Stimulated activated CD4-positive, alpha-beta T cell treated with anti-CD3 and anti-CD28 coated beads, Interleukin-15, amount 100 ng/mL, for 48 hours (primary cell): Measurements from ENCODE around the gene GTF2H2.
"Not testable (repeated sequence)": the region's sequence is repeated elsewhere in the genome, so short reads cannot be mapped to it uniquely, and the experiment has no call there.

Experiments
- DNase-seq, 2 donors: peaks; one replicate each; pipeline ENCODE4 v3.0.0-alpha.2; 2020; ENCODE audit warnings: low read depth in 2 of 2

Gene GTF2H2

GRCh38 chr5:71067262-71067928 lies at the start of gene GTF2H2:
Gene GTF2H2 (minus strand): TSS chr5:71067676. CDS start chr5:71062763, 4,913 bp downstream.
- DNase-seq, result not testable (repeated sequence)

- not testable (repeated sequence) for DNase-seq
These were observed 42.3 kb upstream of the GTF2H2 start for GRCh38 chr5:71109730-71110275.

GRCh38 chr5:71099996-71100395 lies 32.5 kb upstream of the GTF2H2 start:
- not testable (repeated sequence) for DNase-seq

- not testable (repeated sequence) for DNase-seq
These were observed 30.4 kb upstream of the GTF2H2 start for GRCh38 chr5:71097930-71098203.

GRCh38 chr5:71097173-71097929 lies 29.9 kb upstream of the GTF2H2 start:
- DNase-seq, result not testable (repeated sequence)

DNA sequence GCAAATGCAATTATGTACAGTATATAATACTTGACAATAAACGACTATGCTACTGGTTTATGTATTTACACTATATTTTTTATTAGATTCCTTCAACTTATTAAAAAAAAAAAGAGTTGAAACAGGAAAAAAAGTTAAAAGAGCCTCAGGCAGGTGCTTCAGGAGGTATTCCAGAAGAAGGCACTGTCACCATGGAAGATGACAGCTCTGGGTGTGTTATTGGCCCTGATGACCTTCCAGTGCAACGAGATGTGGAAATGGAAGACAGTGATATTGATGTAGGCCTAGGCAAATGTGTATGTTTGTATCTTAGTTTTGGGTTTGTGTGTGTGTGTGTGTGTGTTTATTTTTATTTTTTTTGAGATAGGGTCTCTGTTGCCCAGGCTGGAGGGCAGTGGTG lies 22.3 kb upstream of the GTF2H2 start:
- not testable (repeated sequence) for DNase-seq

- DNase-seq, result not testable (repeated sequence)
These were observed 21.3 kb upstream of the GTF2H2 start for GRCh38 chr5:71088754-71089153.

DNA sequence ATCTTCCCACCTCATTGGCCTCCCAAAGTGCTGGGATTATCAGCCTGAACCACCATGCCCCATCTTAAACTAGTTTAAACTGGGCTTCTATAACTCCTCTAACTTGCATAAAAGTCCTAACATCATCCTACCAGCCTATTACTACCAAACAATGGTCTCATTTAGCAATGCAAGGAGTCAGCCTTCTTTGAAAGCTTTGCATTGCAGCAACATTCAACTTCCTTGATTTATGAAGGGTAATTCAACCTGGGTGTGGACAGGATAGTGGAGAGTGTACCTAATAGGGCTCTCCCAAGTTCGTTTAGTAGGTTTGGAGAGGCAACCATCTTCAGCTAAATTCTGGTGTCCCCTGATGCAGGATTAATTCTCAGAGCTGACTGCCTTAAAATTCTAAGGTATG lies 18.7 kb upstream of the GTF2H2 start:
- not testable (repeated sequence) for DNase-seq

DNA sequence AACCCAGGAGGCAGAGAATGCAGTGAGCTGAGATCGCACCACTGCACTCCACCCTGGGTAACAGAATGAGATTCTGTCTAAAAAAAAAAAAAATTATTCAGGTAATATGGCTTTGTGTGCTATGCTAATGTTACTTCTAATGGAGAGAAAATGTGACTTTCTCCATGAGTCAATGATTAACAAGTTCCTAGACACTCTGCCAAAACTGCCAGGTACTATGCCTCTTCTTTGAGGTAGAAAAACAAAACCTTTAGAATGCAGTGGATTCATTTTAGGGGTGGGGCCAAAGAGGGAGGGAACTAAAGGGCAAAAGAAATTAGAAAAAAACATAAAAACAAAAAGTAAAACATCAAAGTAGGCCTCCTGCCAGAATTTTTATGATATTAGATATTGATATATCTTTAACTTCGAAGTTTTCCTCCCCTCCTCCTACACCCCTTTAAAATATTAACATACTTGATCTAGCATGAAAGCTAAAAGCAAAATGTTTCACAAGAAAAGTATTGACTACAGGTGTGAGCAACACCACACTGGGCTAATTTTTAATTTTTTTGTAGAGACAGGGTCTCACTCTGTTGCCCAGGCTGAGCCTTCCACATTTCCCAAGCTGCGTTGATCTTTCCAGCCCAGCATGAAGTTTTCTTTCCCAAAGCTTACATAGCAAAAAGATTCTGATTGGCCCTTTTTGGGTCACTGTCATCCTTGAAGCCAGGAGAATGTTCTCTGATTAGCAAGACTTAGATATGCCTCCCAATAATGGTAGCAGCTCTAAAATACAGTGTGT lies 17.0 kb upstream of the GTF2H2 start:
- not testable (repeated sequence) for DNase-seq

DNA sequence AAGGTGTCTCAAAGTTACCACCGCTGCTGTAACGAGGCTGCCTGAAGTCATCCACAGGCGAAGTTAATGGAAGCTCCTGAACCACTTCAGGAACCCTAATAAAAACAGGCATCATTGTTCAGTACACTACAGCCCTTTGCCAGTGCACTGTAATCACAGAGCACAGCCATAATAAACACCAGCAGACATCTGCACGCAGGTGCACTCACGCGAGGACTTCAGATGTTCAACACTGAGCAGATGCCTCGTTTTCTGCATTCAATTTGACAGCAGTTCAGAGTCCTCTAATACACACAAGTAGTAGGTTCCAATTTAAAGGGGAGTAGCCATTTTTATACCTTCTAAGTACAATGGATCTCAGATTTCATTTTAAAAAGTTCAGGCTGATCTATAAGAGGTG lies 15.4 kb upstream of the GTF2H2 start:
- DNase-seq, result not testable (repeated sequence)

GRCh38 chr5:71082340-71082739 lies 14.9 kb upstream of the GTF2H2 start:
- DNase-seq, result not testable (repeated sequence)

DNA sequence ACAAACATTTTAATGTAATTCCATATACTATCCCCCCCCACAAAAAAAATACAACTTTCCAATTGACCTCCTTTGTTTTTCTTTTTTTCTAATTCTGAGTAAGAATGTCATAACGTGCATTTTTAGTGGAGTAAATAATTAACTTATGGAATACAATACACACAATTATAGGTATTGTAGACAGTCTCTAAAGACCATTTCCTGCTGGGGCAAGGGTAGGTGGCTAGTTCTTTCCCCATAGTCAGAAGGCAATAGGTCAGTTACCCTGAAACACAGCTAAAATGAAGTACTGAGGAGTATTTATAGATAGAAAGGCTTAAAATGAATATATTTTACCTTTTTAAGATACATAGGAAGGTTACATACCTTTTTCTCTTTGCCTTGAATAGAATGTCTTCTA lies 6.2 kb downstream of the GTF2H2 start:
- DNase-seq, result not testable (repeated sequence)

DNA sequence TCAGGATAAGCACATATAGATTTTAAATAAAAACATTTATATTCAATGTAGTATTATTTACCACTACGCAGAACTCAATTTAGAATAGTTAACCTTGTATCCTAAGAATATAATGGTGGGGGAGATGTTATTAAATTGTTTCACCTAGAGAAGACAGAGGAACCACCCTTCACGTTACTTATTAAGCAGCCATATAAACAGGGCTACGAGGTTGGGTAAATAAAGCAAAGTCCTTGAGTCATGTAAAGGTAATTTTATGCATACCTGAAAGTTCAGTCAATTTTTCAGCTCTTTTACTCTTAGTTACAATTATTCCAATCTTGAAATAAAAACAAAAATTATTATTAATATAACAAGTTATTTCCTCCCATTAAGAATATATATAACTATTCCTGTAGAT lies 8.1 kb downstream of the GTF2H2 start:
- not testable (repeated sequence) for DNase-seq

DNA sequence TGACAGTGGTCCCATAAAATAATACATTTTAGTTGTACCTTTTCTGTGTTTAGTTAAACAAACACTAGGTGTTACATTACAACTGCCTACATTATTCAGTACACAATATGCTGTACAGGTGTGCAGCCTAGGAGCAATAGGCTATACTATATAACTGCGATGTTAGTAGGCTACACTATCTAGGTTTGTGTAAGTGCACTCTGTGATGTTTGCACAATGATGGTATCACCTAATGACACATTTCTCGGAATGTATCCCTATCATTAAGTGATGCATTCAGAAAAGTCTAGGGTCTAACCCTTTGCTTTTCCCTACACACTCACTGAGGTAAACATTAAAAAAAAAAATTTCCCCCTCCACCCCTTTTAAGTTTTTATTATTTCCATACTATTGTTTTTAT lies 22.7 kb downstream of the GTF2H2 start:
- not testable (repeated sequence) for DNase-seq

- DNase-seq, result not testable (repeated sequence)
These were observed 23.3 kb downstream of the GTF2H2 start for GRCh38 chr5:71044128-71044527.

DNA sequence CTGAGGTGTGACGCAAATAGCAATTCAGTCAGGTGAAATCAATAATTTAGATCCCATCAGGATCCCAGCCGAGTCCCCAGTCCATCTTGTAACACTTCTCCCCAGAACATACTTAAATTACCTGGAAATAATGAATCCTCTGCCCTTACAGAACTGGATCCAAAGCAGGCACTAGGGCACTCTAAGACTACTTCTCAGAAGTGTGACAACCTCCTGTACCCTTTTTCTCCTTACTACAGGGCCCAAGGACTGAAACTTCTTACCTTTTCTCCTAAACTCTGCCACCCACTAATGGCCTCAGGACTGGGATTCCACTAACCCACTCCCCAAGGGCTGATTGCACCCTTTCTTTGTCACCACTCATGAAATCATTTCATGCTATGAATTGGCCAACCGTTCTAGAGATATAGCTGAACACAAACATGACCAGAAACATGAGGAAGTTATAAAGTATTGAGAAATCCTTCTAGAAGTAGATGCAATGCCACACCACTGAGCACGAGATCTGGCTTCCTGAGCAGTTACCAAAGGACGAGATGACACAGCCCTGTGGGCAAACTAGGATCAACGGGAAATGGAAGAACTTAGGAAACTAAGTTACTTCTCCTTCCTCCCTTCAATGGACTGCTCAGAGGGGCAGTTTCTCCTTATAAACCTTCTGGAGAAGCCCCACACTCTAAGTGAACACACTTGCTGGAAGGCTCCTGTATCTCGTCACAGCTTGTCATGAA lies 36.3 kb downstream of the GTF2H2 start:
- DNase-seq, result not testable (repeated sequence)

- DNase-seq, result not testable (repeated sequence)
These were observed 42.1 kb downstream of the GTF2H2 start, which contains the start of gene NAIP for GRCh38 chr5:71025289-71025953. Gene NAIP (minus strand): TSS chr5:71025339. CDS start chr5:71012915, 12,424 bp downstream.

DNA sequence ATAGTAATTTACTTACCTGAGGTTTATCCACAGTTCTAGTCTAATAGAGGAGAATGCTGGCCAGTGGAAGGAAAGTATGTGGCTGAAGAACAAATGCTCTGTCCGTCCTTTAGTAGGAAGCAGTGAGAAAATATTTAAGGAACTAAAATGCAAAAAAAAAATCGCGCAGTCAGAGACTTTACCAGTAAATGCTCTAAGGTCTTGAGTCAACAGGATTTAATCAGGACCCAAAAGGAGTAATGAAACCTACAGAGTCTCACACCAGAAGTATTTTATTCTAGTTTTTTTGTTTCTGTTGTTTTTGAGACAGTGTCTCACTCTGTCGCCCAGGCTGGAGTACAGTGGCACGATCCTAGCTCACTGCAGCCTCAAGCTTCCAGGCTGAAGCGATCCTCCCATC lies 46.8 kb downstream of the GTF2H2 start:
- DNase-seq, result not testable (repeated sequence)

- DNase-seq, result not testable (repeated sequence)
These were observed 49.0 kb downstream of the GTF2H2 start for GRCh38 chr5:71018376-71019005.

- DNase-seq, result no peak
These were observed 53.3 kb downstream of the GTF2H2 start for GRCh38 chr5:71014176-71014575.
